Measurements from ENCODE around the gene ECEL1.

ECEL1 gene

DNA sequence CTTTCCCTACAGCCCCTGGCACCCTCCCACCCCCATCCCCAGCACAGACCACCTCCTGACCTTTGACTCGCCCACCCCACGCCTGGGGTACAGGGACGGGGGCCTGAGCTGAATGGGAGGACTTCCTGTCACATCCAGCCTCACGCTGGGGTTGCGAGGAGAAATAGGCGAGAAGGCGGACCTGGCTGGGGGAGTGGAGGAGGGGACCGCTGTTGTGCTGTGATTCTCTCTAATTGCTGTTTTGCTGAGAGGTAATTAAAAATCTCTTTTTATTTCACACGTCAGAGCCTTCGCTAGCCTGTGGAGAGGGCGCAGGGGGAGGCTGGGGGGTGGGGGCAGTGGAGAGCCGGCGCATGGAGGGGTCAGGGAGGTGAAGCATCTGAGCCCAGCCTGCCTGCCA is 9.7 kb upstream of the ECEL1 start:
- no peak for DNase-seq

DNA sequence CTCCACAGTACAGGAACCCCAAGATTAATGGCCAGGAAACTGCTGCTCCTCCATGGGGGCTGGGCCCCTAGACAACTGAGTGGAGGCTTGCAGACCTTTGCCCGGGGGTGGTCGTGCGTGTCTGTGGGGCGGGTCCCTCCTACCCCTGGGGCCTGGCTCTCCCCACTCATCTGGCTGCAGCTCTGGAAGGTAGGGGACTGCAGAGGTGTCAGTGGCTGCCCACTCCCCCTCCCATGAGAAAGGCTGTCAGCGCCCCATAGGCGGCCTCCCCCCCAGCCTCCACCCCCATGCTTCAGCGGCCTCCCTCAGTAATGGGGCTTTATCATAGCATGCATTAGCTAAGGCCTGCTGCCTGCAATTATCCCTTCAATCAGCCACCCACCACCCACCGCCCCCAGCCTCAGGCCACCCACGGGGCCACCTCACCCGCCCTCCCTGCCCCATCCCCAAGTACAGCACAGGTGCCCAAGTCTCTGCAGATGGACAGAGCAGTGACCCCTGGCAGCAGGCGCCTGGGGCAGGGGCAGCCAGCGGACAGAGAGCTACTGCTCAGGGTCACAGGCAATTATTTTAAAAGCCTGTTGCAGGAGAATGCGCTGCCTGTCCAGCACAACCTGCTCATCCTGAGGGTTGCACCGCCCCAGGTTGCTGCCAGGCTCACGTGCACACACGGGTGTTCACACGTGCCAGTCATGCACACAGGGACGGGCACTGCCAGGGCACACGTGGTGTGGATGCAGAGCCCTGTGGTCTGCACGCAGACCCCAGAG is 9.1 kb upstream of the ECEL1 start:
- no peak for DNase-seq

DNA sequence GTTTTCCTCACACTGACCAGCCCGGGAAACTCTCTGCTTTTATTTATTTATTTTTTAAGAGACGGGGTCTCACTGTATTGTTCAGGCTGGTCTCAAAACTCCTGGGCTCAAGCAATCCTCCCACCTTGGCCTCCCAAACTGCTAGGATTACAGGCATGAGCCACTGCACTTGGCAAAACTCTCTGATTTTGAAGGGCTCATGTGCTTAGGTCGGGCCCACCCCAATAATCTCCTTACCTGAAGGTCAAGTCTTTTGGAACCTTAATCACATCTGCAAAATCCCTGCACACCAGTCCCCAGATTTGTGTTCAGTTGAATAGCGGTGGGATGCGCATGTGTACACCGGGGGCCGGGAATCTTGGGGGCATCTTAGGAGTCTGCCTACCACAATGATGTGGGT is 7.7 kb upstream of the ECEL1 start:
- no peak for DNase-seq

DNA sequence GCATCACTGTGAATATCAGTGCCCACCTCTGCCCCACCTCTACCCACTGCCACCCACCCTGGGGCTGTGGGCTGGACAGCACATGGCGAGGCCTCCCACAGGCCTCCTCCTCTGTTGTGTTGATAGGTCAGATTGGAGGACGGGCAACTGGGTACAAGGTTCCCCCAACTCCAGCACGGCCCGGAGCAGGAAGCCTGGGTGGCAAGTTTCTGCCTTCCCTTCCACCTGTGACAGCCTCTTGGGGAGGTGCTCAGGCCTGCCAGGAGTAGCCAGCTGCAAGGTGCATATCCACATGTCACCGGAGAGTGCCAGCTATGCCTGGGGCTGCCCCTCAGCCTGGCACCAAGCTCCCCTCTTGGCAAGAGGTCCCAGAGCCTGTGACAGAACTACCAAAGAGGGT is 6.9 kb upstream of the ECEL1 start:
- no peak for DNase-seq

DNA sequence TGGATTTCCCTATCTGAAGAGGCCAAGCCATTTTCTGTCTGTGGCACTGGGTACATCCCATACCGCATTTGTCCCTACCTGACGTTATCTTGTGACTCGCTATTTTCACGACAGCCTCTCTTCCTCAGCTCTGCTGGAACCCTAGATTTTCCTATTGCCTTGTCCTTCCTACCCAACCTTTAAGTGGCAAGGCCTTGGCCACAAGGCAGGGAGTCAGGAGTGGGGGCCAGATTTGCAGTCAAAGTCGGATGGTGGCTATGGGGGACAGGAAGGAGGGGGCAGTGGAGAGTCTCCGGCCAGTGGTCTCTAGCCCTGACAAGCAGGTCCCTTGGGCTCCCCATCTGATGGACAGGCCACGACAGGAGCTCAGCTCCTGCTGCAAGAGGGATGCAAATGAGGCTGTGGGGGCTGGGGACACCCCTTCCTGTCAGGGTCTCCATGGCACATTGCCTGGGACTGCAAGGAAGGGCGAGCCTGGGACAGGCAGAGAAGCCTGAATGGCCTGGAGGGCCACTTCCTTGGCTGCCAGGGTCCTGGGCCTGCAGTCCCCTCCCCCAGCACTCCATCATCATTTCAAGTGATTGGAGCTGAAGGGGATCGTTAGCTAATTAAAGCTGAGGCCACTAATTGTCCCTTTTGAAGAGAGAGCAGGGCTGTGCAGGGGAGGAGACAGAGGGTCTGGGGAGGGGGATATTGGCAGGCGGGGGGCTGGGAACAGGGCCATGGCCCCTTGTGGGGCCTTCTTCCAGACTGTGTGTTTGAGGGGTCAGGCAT is 6.3 kb upstream of the ECEL1 start:
- DNase-seq, result no peak

DNA sequence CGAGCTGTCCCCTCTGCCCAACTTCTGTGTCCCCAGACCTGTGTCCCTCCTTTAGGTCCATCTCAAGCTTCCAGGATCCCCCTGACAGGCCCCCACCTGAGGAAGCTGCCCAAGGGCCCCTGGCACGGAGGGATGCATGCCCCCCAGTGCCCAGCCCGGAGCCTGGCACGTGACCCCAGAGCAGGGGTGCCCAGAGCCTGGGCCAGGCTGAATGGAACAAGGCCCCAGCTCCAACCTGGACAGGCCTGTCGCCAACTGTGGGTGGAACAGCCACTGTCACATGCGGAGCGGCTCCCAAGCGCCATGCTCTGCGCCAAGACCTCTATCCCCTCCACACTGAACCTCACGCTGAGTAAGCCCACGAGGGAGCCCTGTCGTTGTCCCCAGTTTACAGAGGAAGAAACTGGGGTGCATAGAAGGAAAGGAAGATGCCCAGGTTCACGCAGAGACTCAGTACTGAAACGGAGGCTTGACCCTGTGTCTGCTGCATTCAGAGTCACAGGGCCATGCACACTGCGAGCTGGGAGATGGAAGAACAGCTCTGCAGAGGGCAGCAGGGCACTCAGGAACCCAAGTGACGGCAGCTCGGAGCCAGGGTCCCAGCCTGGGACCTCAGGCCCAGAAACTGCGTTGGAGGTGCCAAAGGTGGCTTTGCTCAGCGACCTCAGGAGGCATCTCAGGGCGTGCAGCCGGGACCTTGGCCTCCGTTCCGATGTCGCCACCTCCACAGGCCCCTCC is 5.5 kb upstream of the ECEL1 start:
- no peak for DNase-seq

DNA sequence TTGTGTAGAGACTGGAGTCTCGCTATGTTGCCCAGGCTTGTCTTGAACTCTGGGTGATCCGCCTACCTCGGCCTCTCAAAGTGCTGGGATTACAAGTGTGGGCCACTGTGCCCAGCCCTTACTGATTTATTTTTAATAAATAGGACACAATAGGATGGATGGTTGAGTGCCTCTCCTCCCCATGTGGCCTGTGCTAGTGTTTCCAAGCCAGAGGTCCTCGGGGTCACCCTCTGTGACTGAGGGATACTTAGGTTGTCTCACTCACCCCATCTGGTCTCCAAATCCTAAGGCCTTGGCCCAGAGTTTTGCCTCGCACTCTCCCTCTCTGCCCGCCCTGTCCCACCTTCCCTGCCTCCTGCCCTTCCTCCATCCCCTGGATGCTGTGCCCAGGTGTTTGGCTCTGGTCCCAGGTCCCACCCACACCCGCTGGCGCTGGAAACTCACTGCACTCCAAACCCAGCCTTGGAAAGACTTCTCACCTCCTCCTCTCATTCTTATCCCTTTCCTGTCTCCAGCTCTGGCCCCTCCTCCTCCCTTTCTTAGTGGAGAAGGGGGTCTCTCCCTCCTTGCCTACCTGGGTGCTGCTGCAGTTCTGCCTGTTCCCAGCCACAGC is 4.7 kb upstream of the ECEL1 start:
- DNase-seq, result no peak

DNA sequence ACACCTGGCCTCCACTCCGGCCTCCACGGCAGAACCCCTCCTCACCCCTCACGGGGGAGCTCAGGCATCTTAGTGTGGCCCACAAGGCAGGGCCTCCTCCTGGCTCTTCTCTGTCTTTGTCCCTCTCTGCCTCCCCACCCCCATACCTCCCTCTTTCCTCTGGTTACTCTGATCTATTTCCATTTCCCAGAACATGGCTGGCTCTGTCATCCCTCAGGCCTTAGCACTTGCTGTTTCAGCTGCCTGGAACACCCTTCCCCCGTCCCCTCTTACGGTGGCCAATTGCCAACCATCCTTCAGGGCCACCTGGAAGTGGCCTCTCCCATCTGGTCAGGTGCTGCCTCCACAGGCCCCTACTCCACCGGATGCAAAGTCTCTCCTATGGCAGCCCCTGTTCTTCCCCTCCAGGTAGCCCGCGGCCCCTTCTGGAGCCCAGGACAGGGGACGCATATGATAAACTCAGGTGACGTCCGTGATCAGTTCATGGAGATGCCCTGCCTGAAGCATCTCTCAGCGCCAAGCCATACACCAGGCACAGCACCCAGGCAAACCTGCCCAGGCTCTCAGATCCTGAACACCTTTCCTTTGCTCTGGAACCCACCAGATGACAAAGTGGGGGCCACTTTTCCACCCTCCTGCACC is 3.6 kb upstream of the ECEL1 start:
- no peak for DNase-seq

DNA sequence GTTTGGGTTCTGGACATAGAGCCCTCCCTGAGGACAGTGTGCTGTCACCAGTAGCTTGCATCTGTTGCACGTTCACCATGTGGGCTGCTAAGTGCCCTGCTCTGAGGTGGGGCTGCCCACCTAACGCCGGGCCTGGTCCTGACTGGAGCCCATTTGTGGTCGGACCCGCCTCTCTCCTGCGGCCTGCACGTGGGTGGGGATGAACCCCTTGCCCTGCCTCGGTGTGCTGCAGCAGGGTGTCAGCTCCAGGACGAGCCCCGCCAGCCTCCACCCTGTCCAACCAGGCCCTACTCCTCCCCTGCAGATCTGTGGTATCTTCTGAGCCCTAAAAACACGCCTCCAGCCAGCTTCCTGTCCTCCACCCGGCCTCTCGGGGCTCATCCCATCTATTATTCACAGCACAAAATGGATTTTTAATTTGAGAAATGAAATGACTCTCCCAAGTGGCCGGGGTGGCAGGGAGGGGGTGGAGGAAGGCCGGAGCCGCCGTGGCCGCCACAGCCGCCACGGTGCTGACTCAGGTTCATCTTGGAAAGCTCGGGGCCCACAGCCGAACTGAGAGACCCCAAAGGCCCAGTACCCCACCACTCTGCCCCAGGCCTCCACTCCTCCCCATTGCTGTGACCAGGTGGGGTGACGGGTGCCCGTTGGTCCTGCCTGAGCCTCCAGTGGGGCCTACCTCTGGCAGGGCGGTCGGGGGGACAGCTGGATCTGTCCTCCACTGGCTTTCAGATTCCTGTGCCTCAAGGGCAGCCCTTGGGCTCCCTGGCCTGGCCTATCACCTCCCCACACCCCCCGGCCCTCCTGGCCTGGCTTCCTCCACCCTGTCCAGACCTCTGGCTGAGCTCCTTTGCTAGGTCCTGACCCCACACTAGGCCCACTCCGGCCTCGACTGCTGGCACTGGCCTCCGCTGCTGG is 2.8 kb upstream of the ECEL1 start:
- no peak for DNase-seq

DNA sequence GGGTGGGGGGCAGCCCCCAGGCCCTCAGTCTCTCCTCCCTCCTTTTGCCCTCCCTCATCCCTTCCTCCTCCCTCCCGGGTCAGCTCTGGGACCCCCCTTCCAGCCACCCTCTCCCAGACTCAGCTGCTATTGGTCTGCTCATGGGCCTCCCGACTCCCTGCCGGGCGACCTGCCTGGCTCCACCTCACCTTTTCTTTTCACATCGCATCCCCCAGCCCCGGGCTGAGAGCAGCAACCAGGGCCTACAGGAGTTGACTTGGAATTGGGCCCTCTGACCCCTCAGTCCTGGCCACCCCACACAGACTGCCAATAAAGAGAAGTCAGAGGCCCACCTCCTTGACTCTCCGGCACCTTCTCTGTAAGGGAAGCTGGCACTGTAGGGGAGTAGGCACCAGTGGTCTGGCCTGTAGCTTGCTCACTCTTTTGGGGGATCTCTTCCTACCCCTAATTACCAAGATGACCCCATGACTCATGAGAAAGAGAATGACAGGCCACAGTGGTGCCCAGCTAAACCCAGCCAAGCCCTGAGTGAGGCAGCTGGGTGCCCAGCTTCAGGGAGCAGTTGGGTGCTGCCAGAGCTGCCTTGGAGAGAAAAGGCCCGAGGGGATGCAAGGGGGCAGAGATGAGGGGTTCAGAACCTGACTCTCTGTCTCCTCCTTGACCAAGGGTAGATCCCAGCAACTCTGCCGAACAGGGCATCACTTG is 2.0 kb upstream of the ECEL1 start:
- no peak for DNase-seq

DNA sequence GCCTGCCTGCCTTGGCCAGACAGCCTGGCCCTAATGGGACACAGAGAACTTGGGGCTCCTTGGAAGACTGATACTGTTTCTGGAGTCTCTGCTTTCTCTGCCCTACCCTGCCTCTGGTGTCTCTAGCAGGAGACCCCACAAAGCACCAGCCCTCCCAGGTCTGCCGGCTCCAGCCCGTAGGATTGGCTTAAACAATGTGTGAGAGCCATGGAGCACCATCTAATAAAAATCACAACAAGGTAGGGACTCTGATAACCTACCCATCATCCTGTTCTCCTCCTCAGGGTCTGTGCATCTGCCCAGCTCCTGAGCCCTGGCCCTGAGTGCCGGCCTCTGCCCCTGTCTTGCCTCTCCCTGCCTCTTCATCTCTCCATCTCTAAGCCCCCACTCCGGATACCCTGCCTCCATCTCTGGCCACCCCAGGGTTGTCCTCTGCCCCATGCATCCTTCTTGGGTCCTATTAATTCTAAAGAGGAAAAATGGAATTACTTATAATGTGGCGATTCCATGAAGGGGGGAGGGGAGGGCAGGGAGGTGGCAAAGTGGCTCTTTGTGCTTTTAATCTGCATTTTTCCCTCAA is 1.2 kb upstream of the ECEL1 start:
- DNase-seq, result no peak

DNA sequence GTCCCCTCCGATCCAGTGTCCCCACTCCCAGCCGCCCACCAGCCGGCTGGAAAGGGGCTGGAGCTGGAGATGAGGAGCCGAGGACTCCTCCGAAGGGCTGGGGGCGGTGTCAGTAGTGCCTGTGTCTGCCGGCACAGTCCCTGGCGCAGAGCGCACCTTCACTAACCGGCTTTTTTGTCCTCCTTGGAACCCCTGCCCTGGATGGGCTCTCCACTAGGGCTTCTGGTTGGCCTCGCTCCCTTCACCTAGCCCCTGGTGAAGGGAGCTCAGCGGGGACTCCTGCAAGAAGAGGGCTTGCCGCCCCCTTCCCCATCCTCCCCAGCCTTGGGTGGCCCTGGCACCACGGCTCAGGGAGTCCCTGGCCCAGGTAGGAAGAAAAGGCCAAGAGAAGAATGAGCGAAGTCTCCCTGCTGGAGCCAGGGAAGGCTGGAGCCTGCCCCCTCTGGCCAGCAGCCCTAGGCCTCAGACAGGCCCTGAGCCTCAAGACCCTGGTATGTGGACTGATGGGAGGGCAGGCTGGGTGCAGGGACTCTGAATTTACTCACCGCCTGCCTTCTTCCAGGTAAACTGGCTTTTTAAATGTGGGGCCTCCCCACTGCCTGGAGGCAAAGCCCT is 570 bp upstream of the ECEL1 start:
- no peak for DNase-seq

DNA sequence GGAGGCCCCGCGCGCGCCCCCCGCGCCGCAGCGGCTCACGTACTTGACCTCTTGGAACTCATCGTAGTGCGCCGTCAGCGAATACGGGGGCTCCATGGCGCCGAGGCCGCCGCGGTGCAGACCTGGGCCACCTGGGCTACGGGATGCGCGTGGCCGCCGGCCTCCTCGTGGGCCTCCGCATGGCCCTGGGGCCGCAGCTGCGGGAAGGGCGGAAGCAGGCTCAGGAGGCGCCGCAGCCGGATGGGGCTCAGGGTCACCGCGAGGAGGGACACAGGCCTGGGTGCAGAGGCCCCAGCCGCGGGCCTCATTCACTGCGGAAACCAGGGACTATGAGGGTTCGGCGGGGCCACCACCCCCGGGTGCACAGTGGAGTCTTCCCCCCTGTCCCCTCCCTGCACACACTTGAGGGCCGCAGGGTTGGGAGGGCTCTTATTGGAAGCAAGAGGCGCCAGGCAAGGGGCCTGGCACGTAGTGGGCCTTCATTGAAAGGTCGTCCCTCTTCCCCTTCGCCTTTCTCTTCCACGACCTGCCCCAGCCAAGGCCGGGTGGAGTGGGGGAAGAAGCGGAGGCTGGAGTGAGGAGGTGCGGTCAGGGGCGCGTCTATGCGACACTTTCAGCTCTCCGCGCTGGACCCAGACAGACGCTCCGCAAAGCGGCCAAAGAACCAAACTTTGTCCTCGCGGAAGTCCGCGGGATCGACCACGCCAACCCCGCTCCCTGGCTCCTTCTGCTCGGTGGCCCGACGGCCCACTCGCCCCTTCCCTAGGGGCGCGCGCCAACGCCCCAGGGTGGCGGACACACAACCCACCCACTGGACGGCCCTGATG is 863 bp downstream of the ECEL1 start:
- DNase-seq, result no peak

DNA sequence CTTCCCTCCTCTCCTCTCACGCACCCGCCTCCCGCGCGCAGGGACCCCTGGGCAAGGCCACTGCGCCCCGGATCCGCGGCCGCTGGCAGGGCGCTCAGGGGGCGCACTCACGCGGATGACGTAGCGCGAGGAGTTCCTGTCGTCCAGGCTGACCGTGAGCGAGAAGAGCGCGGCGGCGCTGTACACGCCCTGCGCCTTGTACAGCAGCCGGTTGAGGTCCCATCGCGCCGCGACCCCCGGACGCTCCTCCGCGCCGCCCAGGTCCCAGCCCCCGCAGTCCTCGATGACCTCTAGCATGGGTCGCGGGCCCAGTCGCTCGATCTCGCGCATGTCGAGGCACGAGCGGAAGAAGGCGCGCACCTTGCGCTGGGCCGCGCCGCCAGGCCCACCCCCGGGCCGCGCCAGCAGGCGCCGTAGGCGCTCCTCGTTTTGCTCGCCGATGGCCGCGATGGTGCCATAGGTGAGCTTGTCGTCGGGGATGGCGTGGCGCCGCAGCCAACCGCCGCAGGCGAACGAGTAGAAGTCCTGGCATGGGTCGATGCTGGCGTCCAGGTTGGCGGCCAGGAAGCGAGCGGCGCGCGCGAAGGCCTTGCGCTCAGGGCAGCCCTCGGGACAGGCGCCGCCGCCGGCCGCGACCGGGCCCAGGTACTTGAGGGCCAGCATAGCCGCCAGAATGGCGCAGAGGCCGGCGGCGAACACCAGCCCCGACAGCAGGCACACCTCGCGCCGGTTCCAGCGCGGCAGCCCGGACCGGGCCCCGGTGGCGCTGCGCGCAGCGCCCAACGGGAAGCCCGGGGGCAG is 1.7 kb downstream of the ECEL1 start:
- no peak for DNase-seq

DNA sequence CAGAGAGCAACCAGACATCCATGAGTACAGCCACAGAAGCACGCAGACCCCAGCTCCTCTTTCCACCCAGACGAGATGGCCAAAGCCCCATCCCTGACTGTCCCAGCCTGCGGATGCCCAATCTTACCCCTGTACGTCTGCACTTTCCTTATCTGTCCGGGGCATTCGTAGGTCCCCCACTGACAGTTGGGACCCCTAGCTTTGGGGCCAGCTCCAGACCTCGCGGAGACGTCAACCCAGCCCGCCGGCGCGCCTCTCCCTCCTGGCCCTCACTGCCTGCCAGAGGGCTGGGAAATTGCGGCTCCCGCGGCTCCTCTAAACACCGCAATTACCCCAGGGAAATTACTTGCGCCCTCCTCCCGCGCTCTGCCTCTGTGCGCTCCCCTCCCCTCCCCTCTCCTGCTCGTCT is 2.3 kb downstream of the ECEL1 start:
- DNase-seq, result no peak

DNA sequence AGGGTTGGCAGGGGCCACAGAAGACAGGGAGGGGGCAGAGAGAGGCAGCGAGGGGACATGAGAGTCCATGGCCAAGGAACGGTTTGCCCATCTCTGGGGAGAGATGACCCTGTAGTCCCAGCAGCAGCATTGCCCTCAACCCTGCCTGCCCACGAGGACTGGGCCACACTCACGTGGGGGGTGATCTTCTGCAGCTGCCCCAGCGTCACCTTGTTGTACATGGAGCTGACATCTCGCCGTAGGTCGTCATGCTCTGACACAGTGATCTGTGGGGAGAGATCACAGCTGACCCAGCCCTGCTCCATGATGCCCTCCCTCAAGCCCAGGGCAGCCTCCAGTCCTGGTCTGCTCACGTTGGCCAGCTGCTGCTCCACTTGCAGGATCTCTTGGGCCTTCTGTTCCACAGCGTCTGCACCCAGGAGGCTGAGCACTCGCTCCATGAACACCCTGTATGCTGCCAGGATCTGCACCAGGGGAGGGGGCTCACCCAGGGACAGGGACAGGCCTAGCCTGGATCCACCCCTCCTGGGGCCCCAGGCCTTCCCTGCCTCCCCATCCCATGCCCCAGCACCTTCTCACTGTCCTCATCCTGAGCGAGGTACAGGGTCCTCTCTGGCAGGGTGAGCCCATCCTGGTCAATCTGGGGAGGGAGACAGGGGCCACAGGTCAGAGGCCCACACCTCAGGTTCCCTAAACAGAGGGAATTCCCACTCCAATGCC is 2.8 kb downstream of the ECEL1 start:
- DNase-seq, result no peak

DNA sequence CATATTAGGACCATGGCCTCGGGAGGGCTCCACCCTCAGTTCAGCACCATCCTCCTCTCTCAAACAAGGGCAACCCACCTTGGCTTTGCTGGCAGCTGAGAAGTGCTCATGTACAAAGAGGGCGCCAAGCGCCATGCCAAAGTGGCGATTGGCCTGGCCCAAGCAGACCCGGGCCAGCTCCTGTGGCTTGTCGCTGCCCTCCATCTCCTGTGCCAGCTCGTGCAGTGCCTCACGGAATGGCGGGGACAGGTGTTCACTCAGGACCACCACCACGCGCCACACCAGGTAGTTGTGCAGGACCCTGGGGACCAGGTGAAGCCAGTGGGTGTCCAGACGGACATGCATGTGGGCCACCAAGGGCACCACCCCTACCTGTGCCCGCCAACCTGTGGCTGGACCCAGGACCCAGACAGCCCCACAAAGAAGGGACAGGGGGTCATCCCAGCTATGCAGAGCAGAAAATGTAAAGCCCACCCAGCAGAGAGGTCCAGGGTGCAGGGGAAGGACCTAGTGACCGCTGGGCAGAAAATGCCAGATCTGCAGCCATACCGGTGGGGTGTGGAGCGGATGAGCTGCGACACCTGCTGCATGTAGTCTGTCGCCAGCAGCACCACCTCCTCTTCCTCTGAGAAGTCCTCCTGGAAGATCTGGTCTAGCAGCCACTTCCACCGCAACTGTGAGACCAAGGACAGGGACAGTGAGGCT is 3.6 kb downstream of the ECEL1 start:
- no peak for DNase-seq
